ENCODE data around the gene BTG1.

DNA sequence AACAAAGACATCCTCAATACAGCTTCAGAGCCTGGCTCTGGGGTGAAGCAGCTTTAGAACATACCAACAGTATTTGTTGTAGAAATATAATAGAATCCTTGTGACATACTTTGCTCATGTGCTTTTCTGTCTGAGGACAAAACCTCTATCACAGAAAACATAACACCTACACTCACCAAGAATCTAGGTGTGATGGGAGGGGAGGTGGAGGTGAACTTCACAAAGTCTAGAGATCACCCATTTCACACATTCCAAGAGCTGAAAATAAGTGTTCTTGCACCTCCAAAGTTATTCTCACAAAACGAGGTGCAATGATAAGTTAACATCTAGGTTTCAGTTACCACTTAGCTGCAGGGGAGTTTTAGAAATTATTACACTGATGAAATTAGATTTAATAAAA is 32.7 kb upstream of the BTG1 start:
- TF ChIP-seq, protein P1, sequence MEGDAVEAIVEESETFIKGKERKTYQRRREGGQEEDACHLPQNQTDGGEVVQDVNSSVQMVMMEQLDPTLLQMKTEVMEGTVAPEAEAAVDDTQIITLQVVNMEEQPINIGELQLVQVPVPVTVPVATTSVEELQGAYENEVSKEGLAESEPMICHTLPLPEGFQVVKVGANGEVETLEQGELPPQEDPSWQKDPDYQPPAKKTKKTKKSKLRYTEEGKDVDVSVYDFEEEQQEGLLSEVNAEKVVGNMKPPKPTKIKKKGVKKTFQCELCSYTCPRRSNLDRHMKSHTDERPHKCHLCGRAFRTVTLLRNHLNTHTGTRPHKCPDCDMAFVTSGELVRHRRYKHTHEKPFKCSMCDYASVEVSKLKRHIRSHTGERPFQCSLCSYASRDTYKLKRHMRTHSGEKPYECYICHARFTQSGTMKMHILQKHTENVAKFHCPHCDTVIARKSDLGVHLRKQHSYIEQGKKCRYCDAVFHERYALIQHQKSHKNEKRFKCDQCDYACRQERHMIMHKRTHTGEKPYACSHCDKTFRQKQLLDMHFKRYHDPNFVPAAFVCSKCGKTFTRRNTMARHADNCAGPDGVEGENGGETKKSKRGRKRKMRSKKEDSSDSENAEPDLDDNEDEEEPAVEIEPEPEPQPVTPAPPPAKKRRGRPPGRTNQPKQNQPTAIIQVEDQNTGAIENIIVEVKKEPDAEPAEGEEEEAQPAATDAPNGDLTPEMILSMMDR (IDR thresholded peaks at IDR 0.05; ENCODE audit: insufficient read depth, low read depth, low read length), result no peak
- TF ChIP-seq EZH2 (IDR thresholded peaks at IDR 0.05; ENCODE audit: insufficient read depth, low read length), result no peak
